Esophagus muscularis mucosa (tissue), 3 donors: ENCODE data around the gene EXOSC10.

Source experiments
- POLR2A ChIP-seq: fragments of 450-650 bp; IDR thresholded peaks from one replicate; pipeline ENCODE4 v1.6.1; 2017; ENCODE audit warnings: antibody characterized with exemption, moderate library complexity, mild to moderate bottlenecking, low read depth
- TF ChIP-seq, protein P1 (sequence below), 3 experiments: fragments of 200-600 bp in 2 of 3; fragments of 450-650 bp in 1 of 3; sonication (generic) in 2 of 3; IDR thresholded peaks; one replicate each; pipeline ENCODE4 v1.5.1; 2017 to 2019; ENCODE audit warnings: antibody characterized with exemption in 3 of 3, mild to moderate bottlenecking in 2 of 3, moderate library complexity in 1 of 3

DNA sequence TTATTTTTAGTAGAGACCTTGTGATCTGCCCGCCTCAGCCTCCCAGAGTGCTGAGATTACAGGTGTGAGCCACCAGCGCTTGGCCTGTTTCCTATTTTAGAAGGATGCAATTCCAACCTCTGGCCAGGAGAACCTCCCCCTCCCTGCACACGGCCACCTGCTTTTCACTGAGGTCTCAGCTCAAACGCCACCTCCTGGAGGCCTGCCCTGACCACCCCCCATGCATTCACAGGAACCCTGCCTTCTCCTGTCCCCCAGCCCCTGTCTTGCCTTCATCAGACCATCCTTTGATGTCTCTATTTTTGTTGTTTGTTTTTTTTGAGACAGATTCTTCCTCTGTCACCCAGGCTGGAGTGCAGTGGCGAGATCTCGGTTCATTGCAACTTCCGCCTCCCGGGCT, 42.2 kb downstream of the EXOSC10 start:
- TF ChIP-seq, protein P1, sequence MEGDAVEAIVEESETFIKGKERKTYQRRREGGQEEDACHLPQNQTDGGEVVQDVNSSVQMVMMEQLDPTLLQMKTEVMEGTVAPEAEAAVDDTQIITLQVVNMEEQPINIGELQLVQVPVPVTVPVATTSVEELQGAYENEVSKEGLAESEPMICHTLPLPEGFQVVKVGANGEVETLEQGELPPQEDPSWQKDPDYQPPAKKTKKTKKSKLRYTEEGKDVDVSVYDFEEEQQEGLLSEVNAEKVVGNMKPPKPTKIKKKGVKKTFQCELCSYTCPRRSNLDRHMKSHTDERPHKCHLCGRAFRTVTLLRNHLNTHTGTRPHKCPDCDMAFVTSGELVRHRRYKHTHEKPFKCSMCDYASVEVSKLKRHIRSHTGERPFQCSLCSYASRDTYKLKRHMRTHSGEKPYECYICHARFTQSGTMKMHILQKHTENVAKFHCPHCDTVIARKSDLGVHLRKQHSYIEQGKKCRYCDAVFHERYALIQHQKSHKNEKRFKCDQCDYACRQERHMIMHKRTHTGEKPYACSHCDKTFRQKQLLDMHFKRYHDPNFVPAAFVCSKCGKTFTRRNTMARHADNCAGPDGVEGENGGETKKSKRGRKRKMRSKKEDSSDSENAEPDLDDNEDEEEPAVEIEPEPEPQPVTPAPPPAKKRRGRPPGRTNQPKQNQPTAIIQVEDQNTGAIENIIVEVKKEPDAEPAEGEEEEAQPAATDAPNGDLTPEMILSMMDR (IDR thresholded peaks at IDR 0.05): no peak
- no peak for TF ChIP-seq POLR2A
